UCSD-AML1 (cell line): ENCODE data around the gene CCDC182.

Experiments
- DNase-seq: peaks from one replicate; lab custom pipeline; 2025; ENCODE audit not compliant: unreplicated experiment; lab: John Stamatoyannopoulos, UW

CCDC182 gene

GRCh38 chr17:57730026-57730701, 14.9 kb downstream of the CCDC182 start:
- no peak for DNase-seq

- no peak for DNase-seq
Measured at GRCh38 chr17:57727630-57728175, 17.4 kb downstream of the CCDC182 start.

GRCh38 chr17:57726838-57727237, 18.3 kb downstream of the CCDC182 start:
- no peak for DNase-seq

GRCh38 chr17:57726213-57726790, 18.8 kb downstream of the CCDC182 start:
- no peak for DNase-seq

DNA sequence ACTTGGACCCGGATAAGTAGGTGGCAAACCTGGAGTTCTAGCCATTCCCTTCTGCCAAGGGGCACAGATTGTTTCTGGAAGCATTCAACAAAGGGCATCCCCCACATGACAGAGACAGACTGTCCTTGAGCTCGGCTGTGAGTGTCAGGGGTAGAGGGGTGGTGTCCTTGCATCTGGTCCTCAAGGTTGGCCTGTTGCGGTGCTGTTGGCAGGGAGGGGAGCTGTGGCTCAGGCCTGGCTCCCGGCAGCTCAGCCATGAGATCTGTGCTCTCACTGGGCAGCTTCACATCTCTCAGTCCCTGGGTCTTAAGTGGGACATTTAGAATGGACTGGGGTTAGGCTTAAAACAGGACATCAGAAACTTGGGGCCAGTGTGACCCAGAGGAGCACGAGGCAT, 20.4 kb downstream of the CCDC182 start:
- no peak for DNase-seq

- peak; percentile 29 for DNase-seq
Measured at GRCh38 chr17:57724026-57724728, 20.9 kb downstream of the CCDC182 start.

DNA sequence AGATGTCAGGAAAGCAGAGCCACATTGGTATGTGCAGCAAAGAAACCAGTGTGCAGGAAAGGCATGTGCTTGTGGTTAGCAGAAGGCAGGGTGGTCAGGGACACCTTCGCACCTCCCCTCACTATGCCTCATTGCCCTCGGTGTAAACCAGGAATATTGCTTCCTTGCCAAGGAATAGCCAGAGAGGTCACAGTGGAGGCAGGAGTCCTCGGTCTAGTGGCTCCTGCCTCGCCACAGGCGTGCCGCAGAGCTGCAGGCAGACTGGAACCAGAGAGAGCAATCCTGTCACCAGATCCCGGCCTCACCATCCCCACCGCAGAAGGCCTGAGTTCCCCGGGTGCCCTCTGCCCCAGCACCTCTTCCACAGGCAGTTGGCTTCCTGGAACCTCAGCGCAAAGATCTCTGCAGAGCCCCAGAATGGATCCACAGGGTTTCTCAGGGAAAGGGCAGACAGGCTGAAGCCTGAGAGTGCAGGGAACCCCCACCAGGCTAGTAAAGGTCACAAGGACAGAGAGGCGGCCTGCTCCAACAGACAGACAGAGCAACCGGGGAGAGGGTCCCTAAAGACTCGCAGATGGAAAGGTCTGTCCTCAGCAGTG, 21.6 kb downstream of the CCDC182 start:
- no peak for DNase-seq

- no peak for DNase-seq
Measured at GRCh38 chr17:57722704-57723043, 22.4 kb downstream of the CCDC182 start.

GRCh38 chr17:57721967-57722703, 23.0 kb downstream of the CCDC182 start:
- no peak for DNase-seq

DNA sequence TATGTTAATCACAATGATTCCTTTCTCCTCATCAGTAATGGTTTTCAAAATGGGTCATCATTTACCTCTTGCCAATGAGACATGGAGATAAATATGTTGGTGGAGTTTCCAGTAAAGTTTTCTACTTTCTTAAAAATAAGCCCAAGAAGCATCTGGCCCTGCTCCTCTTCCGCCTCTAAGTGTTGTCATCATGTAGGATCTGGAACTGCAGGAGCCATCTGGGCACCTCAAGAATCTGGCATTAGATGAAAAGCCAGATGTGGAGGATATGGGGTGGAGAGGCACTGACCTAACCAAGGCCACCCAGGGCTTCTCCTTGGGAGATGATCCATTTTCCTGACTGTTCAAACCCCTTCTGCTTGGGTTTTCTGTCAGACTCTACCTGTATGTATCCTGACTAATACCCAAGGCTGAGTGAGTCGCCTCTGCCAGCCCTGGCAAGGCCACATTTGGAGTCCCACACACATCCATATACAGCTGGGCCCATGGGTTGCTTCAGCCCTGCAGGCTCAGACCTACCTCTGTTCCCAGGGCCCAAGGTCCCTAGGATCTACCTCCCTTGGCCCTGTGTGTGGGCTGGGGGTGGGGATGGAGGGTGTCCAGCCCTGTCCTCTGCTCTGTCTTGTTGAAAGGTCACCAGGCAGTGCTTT, 24.6 kb downstream of the CCDC182 start:
- no peak for DNase-seq

DNA sequence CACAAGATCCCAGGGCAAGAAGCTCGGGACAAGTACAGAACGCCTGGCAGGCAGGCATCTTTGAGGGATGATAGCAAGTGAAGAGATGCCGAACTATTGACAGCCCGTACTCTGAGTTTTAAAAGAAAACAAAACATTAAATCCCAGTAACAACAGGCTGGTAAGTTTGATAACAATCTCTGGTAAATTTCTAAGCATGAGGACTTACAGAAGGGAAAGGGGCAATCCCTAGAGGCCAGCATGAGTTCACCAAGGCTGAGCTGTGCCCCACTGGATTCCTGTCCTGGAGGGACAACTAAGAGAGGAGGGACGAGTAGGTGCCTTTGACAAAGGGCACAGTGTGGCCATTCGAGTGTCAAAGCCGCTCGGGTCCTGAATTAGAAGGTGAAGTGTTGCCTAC, 26.2 kb downstream of the CCDC182 start:
- DNase-seq = no peak

GRCh38 chr17:57715981-57716380, 29.1 kb downstream of the CCDC182 start:
- DNase-seq = no peak

- DNase-seq = no peak
Measured at GRCh38 chr17:57714665-57715180, 30.4 kb downstream of the CCDC182 start.

GRCh38 chr17:57713140-57713539, 32.0 kb downstream of the CCDC182 start:
- no peak for DNase-seq

GRCh38 chr17:57708410-57708809, 36.7 kb downstream of the CCDC182 start:
- no peak for DNase-seq

- no peak for DNase-seq
Measured at GRCh38 chr17:57707892-57708291, 37.2 kb downstream of the CCDC182 start.

- no peak for DNase-seq
Measured at GRCh38 chr17:57706761-57707160, 38.3 kb downstream of the CCDC182 start.

- no peak for DNase-seq
Measured at GRCh38 chr17:57705921-57706695, 39.0 kb downstream of the CCDC182 start.

GRCh38 chr17:57704448-57704847, 40.7 kb downstream of the CCDC182 start:
- no peak for DNase-seq

GRCh38 chr17:57703273-57703672, 41.8 kb downstream of the CCDC182 start:
- DNase-seq = no peak
